ENCODE measurements around the gene RSBN1L.

Gene RSBN1L

DNA sequence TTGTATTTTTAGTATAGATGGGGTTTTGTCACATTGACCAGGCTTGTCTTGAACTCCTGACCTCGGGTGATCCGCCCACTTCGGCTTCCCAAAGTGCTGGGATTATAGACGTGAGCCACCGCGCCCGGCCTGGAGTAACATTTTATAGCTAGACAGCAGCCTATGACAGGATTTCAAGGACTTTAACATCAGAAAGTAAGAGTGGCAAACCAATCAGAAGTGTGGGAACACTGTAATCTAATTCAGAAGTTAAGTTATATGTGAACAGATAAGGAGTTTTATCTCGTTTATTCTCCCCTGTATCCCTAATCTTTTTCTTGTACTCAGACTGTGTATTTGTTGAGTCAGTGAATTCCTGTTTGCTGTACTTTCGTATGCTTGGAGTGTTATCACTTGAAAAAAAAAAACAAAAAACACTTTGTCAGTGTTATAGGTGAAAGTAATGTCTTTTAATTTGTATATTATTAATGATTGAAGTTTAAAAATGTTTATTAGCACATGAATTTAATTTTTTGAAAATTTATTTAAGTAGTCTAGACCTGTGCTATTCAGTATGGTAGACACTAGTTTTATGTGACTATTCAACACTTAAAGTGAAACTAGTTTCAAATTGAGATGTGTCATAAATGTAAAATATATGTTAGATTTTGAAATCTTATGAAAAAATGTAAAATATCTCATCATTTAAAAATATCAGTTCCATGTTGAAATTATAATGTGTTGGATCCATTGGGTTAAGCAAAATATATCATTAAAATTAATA lies 38.6 kb downstream of the RSBN1L start:
- no peak overlapping the region for H3K27ac ChIP-seq
- TF ChIP-seq CTCF (conservative IDR thresholded peaks at IDR 0.05) (no peak), ZFX (IDR thresholded peaks at IDR 0.05) (no peak)

DNA sequence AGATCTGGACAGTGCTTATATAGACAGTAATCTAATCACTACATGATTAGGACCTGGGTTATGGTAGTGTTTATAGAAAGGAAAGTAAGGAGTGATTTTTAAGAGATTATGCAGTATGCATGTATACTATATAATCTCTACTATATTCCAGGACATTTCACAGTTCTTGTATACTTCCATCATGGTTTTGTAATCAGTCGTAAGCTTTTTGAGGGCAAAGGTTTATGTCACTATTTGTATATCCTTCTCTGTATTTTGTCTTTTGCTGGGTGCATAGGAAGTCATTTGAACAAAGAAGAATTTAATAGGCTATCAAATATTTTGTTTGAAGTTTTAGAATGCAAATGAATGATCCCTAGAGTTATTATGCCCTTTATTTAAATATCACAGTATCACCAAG lies 39.2 kb downstream of the RSBN1L start:
- no peak overlapping the region for H3K27ac ChIP-seq
- TF ChIP-seq CTCF (conservative IDR thresholded peaks at IDR 0.05): no peak
- TF ChIP-seq ZFX (IDR thresholded peaks at IDR 0.05): no peak

- H3K27ac ChIP-seq: no peak overlapping the region
- TF ChIP-seq CTCF (conservative IDR thresholded peaks at IDR 0.05): no peak
- no peak for TF ChIP-seq ZFX (IDR thresholded peaks at IDR 0.05)
Observed at GRCh38 chr7:77736991-77737390, 40.7 kb downstream of the RSBN1L start.

- no peak for TF ChIP-seq CTCF (conservative IDR thresholded peaks at IDR 0.05)
- TF ChIP-seq ZFX (IDR thresholded peaks at IDR 0.05): no peak
- H3K27ac ChIP-seq: no peak overlapping the region
Observed at GRCh38 chr7:77738382-77738781, 42.1 kb downstream of the RSBN1L start.

DNA sequence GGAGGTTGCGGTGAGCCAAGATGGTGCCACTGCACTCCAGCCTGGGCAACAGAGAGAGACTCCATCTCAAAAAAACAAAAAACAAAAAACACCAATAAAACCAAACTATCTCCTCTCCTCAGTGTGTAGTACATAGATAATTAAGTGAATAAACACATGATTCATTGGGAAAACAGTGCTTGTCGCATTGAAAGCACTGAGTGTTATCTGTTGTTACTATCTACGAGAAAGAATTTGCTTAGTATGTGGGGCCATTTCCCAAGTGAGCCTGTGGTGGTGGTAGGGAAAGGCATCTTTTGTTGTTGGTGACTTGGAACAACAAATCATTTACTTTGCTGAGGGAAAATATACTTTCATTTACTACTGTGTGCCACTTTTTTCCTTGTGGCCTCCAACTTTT lies 42.6 kb downstream of the RSBN1L start:
- TF ChIP-seq CTCF (conservative IDR thresholded peaks at IDR 0.05): no peak
- no peak for TF ChIP-seq ZFX (IDR thresholded peaks at IDR 0.05)
- no peak overlapping the region for H3K27ac ChIP-seq

DNA sequence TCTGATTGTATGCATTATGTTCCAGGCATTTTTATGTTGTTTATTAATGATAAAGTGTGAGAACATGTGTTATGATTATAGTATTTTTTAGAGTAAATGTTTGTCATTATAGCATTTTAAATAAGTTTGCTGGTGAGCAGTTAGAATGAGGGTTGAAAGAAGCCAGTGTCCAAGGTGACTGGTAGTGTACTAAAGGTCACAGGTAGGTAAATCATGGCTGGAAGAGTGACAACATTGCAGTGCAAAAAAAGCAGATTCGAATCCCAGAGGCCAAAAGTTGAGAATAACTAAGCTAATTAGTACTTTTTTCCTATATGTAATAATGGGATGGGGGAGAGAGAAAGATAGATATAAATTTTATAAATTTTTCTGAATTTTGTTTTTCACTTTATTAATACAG lies 44.0 kb downstream of the RSBN1L start:
- H3K27ac ChIP-seq: no peak overlapping the region
- TF ChIP-seq CTCF (conservative IDR thresholded peaks at IDR 0.05) (no peak), ZFX (IDR thresholded peaks at IDR 0.05) (no peak)

DNA sequence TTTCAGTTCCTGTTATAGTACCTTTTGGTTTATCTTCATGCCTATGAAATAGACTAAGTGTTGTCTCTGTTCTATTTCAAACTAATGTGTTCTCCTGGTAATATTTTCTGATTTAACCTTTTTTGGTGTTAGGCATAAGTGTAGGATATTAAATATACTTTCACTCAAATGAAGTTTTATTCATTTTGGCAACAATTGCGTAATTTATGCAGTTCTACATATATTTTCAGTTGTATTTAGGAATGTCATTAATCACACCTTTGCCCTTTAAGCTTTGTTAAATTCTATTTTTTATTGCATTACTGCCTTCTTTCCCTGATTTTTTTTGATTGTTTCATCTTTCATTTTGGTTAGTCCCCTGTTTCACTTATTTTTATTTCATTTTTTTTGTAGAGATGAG lies 47.3 kb downstream of the RSBN1L start:
- TF ChIP-seq CTCF (conservative IDR thresholded peaks at IDR 0.05): no peak
- TF ChIP-seq ZFX (IDR thresholded peaks at IDR 0.05): no peak
- H3K27ac ChIP-seq: no peak overlapping the region
